NT2/D1 (cell line): ENCODE results near the gene ZIC2.

Experiments used
- DNase-seq: peaks from one replicate; pipeline ENCODE4 v3.0.0-alpha.2; 2011; ENCODE audit warnings: low read depth, low spot score
- H3K27me3 ChIP-seq: 2 replicates; pipeline ENCODE4 v1.6.0; 2011; ENCODE audit warnings: mild to moderate bottlenecking; ENCODE audit not compliant: insufficient read length, insufficient read depth
- H3K36me3 ChIP-seq: 2 replicates; pipeline ENCODE4 v1.6.1; 2011; ENCODE audit warnings: mild to moderate bottlenecking, low read length, mixed read lengths; ENCODE audit not compliant: insufficient read depth, insufficient read length
- H3K4me1 ChIP-seq: 2 replicates; pipeline ENCODE4 v1.5.1; 2011; ENCODE audit not compliant: insufficient read depth, insufficient read length
- H3K4me3 ChIP-seq: 2 replicates; pipeline ENCODE4 v1.5.1; 2011; ENCODE audit warnings: low read depth; ENCODE audit not compliant: insufficient read length
- H3K9ac ChIP-seq: 2 replicates; pipeline ENCODE4 v1.6.0; 2011; ENCODE audit warnings: low read depth; ENCODE audit not compliant: insufficient read length
- H3K9me3 ChIP-seq: 2 replicates; pipeline ENCODE4 v1.5.1; 2011; ENCODE audit warnings: mild to moderate bottlenecking, low read length; ENCODE audit not compliant: insufficient read depth
- SUZ12 ChIP-seq: IDR thresholded peaks from 2 replicates; pipeline ENCODE4 v1.6.1; 2011; ENCODE audit not compliant: insufficient read length, insufficient read depth; ENCODE audit errors: extremely low read depth
- YY1 ChIP-seq: IDR thresholded peaks from 2 replicates; pipeline ENCODE4 v1.6.1; 2011; ENCODE audit not compliant: insufficient read length, insufficient read depth
- ZNF274 ChIP-seq: IDR thresholded peaks from 2 replicates; pipeline ENCODE4 v1.6.1; 2011; ENCODE audit warnings: mild to moderate bottlenecking, low read depth, low read length

ZIC2 gene

GRCh38 chr13:99966064-99966805 lies 15.3 kb upstream of the ZIC2 start:
- Histone ChIP-seq H3K27me3 (peaks cover 51% of the 10 kb centered on the region), H3K9ac (peak overlapping the region; percentile 2), H3K36me3 (peaks cover 6% of the 10 kb centered on the region), H3K4me3 (no peak overlapping the region), H3K9me3 (no peaks in the 10 kb centered on the region), H3K4me1 (peaks cover 3% of the 10 kb centered on the region)
- no peak for DNase-seq
- no peak for TF ChIP-seq ZNF274
- TF ChIP-seq SUZ12, result no peak
- no peak for TF ChIP-seq YY1

- peak overlapping the region; percentile 75 for H3K4me3 ChIP-seq
Measured at GRCh38 chr13:99967498-99967868, 14.1 kb upstream of the ZIC2 start.

GRCh38 chr13:99967869-99968520 lies 13.6 kb upstream of the ZIC2 start:
- DNase-seq, result no peak
- H3K9me3 ChIP-seq, result no peaks in the 10 kb centered on the region
- peaks cover 47% of the 10 kb centered on the region for H3K27me3 ChIP-seq
- no peak for TF ChIP-seq SUZ12
- TF ChIP-seq ZNF274, result no peak
- TF ChIP-seq YY1, result no peak
- peak overlapping the region; percentile 82 for H3K9ac ChIP-seq
- H3K36me3 ChIP-seq, result peaks cover 6% of the 10 kb centered on the region
- peaks cover 9% of the 10 kb centered on the region for H3K4me1 ChIP-seq
- H3K4me3 ChIP-seq, result peak overlapping the region; percentile 75

More at GRCh38 chr13:99967498-99967868, 14.1 kb upstream of the ZIC2 start:
- H3K36me3 ChIP-seq, result peaks cover 6% of the 10 kb centered on the region
- TF ChIP-seq YY1 (no peak), SUZ12 (no peak), ZNF274 (no peak)
- no peaks in the 10 kb centered on the region for H3K9me3 ChIP-seq
- H3K4me1 ChIP-seq, result peaks cover 9% of the 10 kb centered on the region
- DNase-seq, result no peak
- peak overlapping the region; percentile 82 for H3K9ac ChIP-seq
- peaks cover 46% of the 10 kb centered on the region for H3K27me3 ChIP-seq

- Histone ChIP-seq H3K36me3 (peaks cover 6% of the 10 kb centered on the region), H3K27me3 (peaks cover 53% of the 10 kb centered on the region), H3K4me3 (peak overlapping the region; percentile 75), H3K4me1 (peaks cover 9% of the 10 kb centered on the region), H3K9ac (peak overlapping the region; percentile 82), H3K9me3 (no peaks in the 10 kb centered on the region)
- DNase-seq, result no peak
- no peak for TF ChIP-seq SUZ12
Measured at GRCh38 chr13:99968521-99969452, 12.8 kb upstream of the ZIC2 start.

- Histone ChIP-seq H3K4me1 (peaks cover 9% of the 10 kb centered on the region), H3K9ac (peak overlapping the region; percentile 82), H3K4me3 (peak overlapping the region; percentile 75), H3K9me3 (no peaks in the 10 kb centered on the region), H3K27me3 (peaks cover 60% of the 10 kb centered on the region), H3K36me3 (peaks cover 6% of the 10 kb centered on the region)
- DNase-seq, result no peak
- TF ChIP-seq SUZ12 (no peak), YY1 (no peak), ZNF274 (no peak)
Measured at GRCh38 chr13:99969453-99969918, 12.1 kb upstream of the ZIC2 start.

- Histone ChIP-seq H3K27me3 (peaks cover 65% of the 10 kb centered on the region), H3K9me3 (no peaks in the 10 kb centered on the region), H3K4me3 (peak overlapping the region; percentile 75), H3K36me3 (peaks cover 5% of the 10 kb centered on the region), H3K9ac (peak overlapping the region; percentile 82), H3K4me1 (peaks cover 9% of the 10 kb centered on the region)
- no peak for DNase-seq
- no peak for TF ChIP-seq SUZ12
- no peak for TF ChIP-seq ZNF274
Measured at GRCh38 chr13:99969919-99970650, 11.5 kb upstream of the ZIC2 start.
